Astrocyte (in vitro differentiated cells and primary cell): ENCODE data around the gene CHST13. TPM values are rescaled to one million over a fixed set of nuclear protein-coding genes. Genes with fewer than 3 reads are reported as not detected.

Experiments
- DNase-seq: peaks from one replicate; pipeline ENCODE4 v3.0.0-alpha.2; 2010; ENCODE audit warnings: low read depth
- FAIRE-seq: peaks from 2 replicates; lab custom pipeline; 2011; peaks lifted over from hg19 to GRCh38; lab: Jason Lieb, UNC
- H2AFZ ChIP-seq: 2 replicates; pipeline ENCODE4 v1.6.0; 2012; ENCODE audit warnings: low read depth, low read length, inconsistent platforms
- H3K27ac ChIP-seq: 2 replicates; pipeline ENCODE4 v1.5.1; 2011; ENCODE audit warnings: low read depth, low read length, inconsistent platforms
- H3K27me3 ChIP-seq: 2 replicates; pipeline ENCODE4 v1.6.0; 2011; ENCODE audit warnings: low read length, inconsistent platforms; ENCODE audit not compliant: insufficient read depth
- H3K36me3 ChIP-seq: 2 replicates; pipeline ENCODE4 v1.5.1; 2011; ENCODE audit warnings: low read length, inconsistent platforms; ENCODE audit not compliant: insufficient read depth
- H3K4me1 ChIP-seq: 2 replicates; pipeline ENCODE4 v1.5.1; 2011; ENCODE audit warnings: low read length, inconsistent platforms; ENCODE audit not compliant: insufficient read depth
- H3K4me2 ChIP-seq: 2 replicates; pipeline ENCODE4 v1.6.0; 2012; ENCODE audit warnings: low read length, inconsistent platforms
- H3K4me3 ChIP-seq: 2 replicates; pipeline ENCODE4 v1.5.1; 2011; ENCODE audit warnings: low read depth, mild to moderate bottlenecking, low read length, inconsistent platforms; ENCODE audit not compliant: insufficient read depth
- H3K79me2 ChIP-seq: 2 replicates; pipeline ENCODE4 v1.6.0; 2012; ENCODE audit warnings: mild to moderate bottlenecking, low read length, inconsistent platforms; ENCODE audit not compliant: insufficient read depth
- H3K9ac ChIP-seq: 2 replicates; pipeline ENCODE4 v1.6.0; 2012; ENCODE audit warnings: mild to moderate bottlenecking, low read length, inconsistent platforms
- H3K9me3 ChIP-seq: 2 replicates; pipeline ENCODE4 v1.5.1; 2012; ENCODE audit warnings: low read depth, mild to moderate bottlenecking, low read length, inconsistent platforms; ENCODE audit not compliant: insufficient read depth
- H4K20me1 ChIP-seq: 2 replicates; pipeline ENCODE4 v1.6.0; 2012; ENCODE audit warnings: low read length, inconsistent platforms; ENCODE audit not compliant: insufficient read depth
- H3K27ac Mint-ChIP-seq: one replicate; pipeline ENCODE4 v1.8.0; 2021; ENCODE audit warnings: mild to moderate bottlenecking, mixed read lengths; ENCODE audit not compliant: unreplicated experiment
- H3K27me3 Mint-ChIP-seq: one replicate; pipeline ENCODE4 v1.8.0; 2021; ENCODE audit warnings: low read depth, mixed read lengths; ENCODE audit not compliant: unreplicated experiment
- H3K36me3 Mint-ChIP-seq: one replicate; pipeline ENCODE4 v1.8.0; 2021; ENCODE audit warnings: low read depth, mixed read lengths; ENCODE audit not compliant: unreplicated experiment
- H3K4me1 Mint-ChIP-seq: one replicate; pipeline ENCODE4 v1.8.0; 2021; ENCODE audit warnings: low read depth, mixed read lengths; ENCODE audit not compliant: unreplicated experiment
- H3K4me3 Mint-ChIP-seq: one replicate; pipeline ENCODE4 v1.8.0; 2021; ENCODE audit warnings: mild to moderate bottlenecking, moderate library complexity, mixed read lengths; ENCODE audit not compliant: unreplicated experiment
- H3K9me3 Mint-ChIP-seq: one replicate; pipeline ENCODE4 v1.8.0; 2021; ENCODE audit warnings: mild to moderate bottlenecking, mixed read lengths; ENCODE audit not compliant: unreplicated experiment
- CTCF ChIP-seq: IDR thresholded peaks from 2 replicates; pipeline ENCODE4 v1.5.1; 2011; ENCODE audit warnings: low read depth, mild to moderate bottlenecking, inconsistent platforms, low read length, moderate library complexity; ENCODE audit not compliant: insufficient read depth
- EZH2 ChIP-seq: IDR thresholded peaks from 2 replicates; pipeline ENCODE4 v1.6.1; 2012; ENCODE audit warnings: mild to moderate bottlenecking, low read length, inconsistent platforms; ENCODE audit not compliant: insufficient read depth
- total RNA-seq: library from RNA; stranded (reverse); gene quantifications from 2 replicates; pipeline ENCODE4 v1.2.1, GENCODE V29; 2021

CHST13 gene
- total RNA-seq, 1 donor from 2014 or later, result not detected

- Histone ChIP-seq H4K20me1 (no peaks in the 10 kb centered on the region), H3K79me2 (no peaks in the 10 kb centered on the region), H3K4me3 (no peak overlapping the region), H3K9me3 (no peaks in the 10 kb centered on the region), H3K36me3 (no peaks in the 10 kb centered on the region), H3K4me2 (no peak overlapping the region), H3K27me3 (peaks cover 22% of the 10 kb centered on the region), H2AFZ (no peak overlapping the region), H3K9ac (no peak overlapping the region), H3K4me1 (peaks cover 7% of the 10 kb centered on the region), H3K27ac (no peak overlapping the region)
- Mint-ChIP-seq H3K4me1 (no peaks in the 10 kb centered on the region), H3K27me3 (peaks cover 56% of the 10 kb centered on the region), H3K4me3 (no peak overlapping the region), H3K36me3 (peaks cover 1% of the 10 kb centered on the region), H3K27ac (no peak overlapping the region), H3K9me3 (no peaks in the 10 kb centered on the region)
- TF ChIP-seq EZH2 (no peak), CTCF (no peak)
- DNase-seq (no peak), FAIRE-seq (no peak)
Observed at GRCh38 chr3:126519506-126520455, 4.2 kb upstream of the CHST13 start.

- no peak overlapping the region for H3K4me3 ChIP-seq
- H2AFZ ChIP-seq, result no peak overlapping the region
- TF ChIP-seq EZH2 (no peak), CTCF (no peak)
- DNase-seq (no peak), FAIRE-seq (no peak)
- no peaks in the 10 kb centered on the region for H3K36me3 ChIP-seq
- H3K4me1 ChIP-seq, result peaks cover 7% of the 10 kb centered on the region
- no peak overlapping the region for H3K27ac ChIP-seq
- H3K4me2 ChIP-seq, result no peak overlapping the region
- H3K9me3 ChIP-seq, result no peaks in the 10 kb centered on the region
- H3K27ac Mint-ChIP-seq, result no peak overlapping the region
- no peak overlapping the region for H3K9ac ChIP-seq
- no peaks in the 10 kb centered on the region for H3K4me1 Mint-ChIP-seq
- no peak overlapping the region for H3K4me3 Mint-ChIP-seq
- H3K9me3 Mint-ChIP-seq, result no peaks in the 10 kb centered on the region
- no peaks in the 10 kb centered on the region for H4K20me1 ChIP-seq
- peaks cover 26% of the 10 kb centered on the region for H3K27me3 ChIP-seq
- peaks cover 1% of the 10 kb centered on the region for H3K36me3 Mint-ChIP-seq
- no peaks in the 10 kb centered on the region for H3K79me2 ChIP-seq
- peaks cover 71% of the 10 kb centered on the region for H3K27me3 Mint-ChIP-seq
Observed at GRCh38 chr3:126521122-126521891, 2.6 kb upstream of the CHST13 start.
